ENCODE results near the gene PLEKHA4. TPM values are rescaled to one million over a fixed set of nuclear protein-coding genes. Genes with fewer than 3 reads are reported as not detected.
A peak's percentile ranks its signal among the peaks of the same experiment; 100 is the strongest.

PLEKHA4 gene
- total and polyA plus RNA-seq, 9 of the 15 experiments (the other 6 are each of a cell fraction or from before 2014, with no cell fraction given) = 0.07 to 30.8 (median 11.4) TPM

DNA sequence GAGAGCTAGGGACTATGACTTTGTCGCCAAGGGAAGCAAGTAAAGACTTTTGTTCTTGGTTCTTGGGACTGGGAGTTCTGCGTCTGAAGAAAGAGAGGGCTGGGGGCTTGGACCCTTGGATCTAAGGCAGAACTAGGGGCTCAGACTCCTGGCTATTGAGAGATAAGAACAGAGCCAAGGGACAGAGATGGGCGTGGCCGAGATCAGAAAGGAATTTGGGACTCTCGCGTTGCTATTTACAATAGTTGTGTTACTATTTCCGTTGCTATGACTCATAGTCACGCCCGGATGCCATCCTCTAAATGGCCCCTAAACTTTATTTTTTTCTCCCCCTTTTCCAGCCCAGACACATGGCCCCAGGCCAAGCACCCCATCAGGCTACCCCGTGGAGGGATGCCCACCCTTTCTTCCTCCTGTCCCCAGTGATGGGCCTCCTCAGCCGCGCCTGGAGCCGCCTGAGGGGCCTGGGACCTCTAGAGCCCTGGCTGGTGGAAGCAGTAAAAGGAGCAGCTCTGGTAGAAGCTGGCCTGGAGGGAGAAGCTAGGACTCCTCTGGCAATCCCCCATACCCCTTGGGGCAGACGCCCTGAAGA lies 4.6 kb upstream of the PLEKHA4 start (continued):
- TF ChIP-seq PATZ1 (CRISPR knock-in tag; IDR thresholded peaks at IDR 0.05; ENCODE audit: borderline replicate concordance) (0 out of 2 replicates have a peak, but pooled peaks have one; percentile 4), CLOCK (CRISPR knock-in tag; IDR thresholded peaks at IDR 0.05; ENCODE audit: borderline replicate concordance) (no peak), RHOXF2B (CRISPR knock-in tag; conservative IDR thresholded peaks at IDR 0.05) (no peak), RERE (CRISPR knock-in tag; IDR thresholded peaks at IDR 0.05; ENCODE audit: borderline replicate concordance) (no peak), PRMT5 (CRISPR knock-in tag; IDR thresholded peaks at IDR 0.05) (no peak), BCL6 (CRISPR knock-in tag; IDR thresholded peaks at IDR 0.05) (no peak), ZBTB8A (IDR thresholded peaks at IDR 0.05; ENCODE audit: partially characterized antibody) (no peak), POLR2AphosphoS2 (IDR thresholded peaks at IDR 0.05; ENCODE audit: low read length) (no peak), IFI16 (CRISPR knock-in tag; IDR thresholded peaks at IDR 0.05) (no peak), LEF1 (IDR thresholded peaks at IDR 0.05) (no peak), GABPB1 (CRISPR knock-in tag; IDR thresholded peaks at IDR 0.05) (no peak), TBP (optimal IDR thresholded peaks at IDR 0.05; ENCODE audit: low read depth, low read length) (no peak), ARID1B (IDR thresholded peaks at IDR 0.05) (no peak), ZBTB7A (IDR thresholded peaks at IDR 0.05; ENCODE audit: borderline replicate concordance, control insufficient read depth, low read depth, low read length) (peak; percentile 95), KDM1A (IDR thresholded peaks at IDR 0.05) (no peak)
- TF ChIP-seq, protein P1, sequence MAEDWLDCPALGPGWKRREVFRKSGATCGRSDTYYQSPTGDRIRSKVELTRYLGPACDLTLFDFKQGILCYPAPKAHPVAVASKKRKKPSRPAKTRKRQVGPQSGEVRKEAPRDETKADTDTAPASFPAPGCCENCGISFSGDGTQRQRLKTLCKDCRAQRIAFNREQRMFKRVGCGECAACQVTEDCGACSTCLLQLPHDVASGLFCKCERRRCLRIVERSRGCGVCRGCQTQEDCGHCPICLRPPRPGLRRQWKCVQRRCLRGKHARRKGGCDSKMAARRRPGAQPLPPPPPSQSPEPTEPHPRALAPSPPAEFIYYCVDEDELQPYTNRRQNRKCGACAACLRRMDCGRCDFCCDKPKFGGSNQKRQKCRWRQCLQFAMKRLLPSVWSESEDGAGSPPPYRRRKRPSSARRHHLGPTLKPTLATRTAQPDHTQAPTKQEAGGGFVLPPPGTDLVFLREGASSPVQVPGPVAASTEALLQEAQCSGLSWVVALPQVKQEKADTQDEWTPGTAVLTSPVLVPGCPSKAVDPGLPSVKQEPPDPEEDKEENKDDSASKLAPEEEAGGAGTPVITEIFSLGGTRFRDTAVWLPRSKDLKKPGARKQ (CRISPR knock-in tag; IDR thresholded peaks at IDR 0.05) = no peak
